ENCODE results near the gene ITIH1. TPM values are rescaled to one million over a fixed set of nuclear protein-coding genes. Genes with fewer than 3 reads are reported as not detected.
A peak's percentile ranks its signal among the peaks of the same experiment; 100 is the strongest.

Gene ITIH1
- total and polyA plus RNA-seq, 7 experiments from 2014 or later, result not detected

DNA sequence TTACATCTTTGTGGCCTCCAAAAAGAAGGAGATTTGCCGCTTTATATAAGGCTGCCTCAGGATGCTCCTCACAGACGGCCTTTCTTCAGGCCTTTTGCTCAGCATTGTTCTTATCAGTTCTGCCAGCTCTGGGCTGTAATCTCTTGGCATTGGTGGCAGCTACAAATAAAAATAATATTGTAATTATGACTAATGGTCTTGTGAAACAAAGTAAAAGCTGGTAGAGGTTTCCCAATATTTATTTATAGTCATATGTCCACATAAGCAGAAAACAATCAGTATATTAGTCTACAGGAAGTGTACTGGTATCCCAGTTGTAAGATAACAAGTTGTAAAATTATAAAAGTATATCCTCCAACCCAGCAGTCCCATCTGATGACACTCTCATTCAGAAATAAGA is 13.9 kb upstream of the ITIH1 start:
- CTCF ChIA-PET, result no interaction called here
- Histone ChIP-seq H3K27me3 (ENCODE audit: control insufficient read depth in 2 of 2, insufficient read depth in 2 of 2, low read length in 2 of 2) (no peaks in the 10 kb centered on the region), H3K9me3 (ENCODE audit: control insufficient read depth in 2 of 3, low read length in 3 of 3) (no peaks in the 10 kb centered on the region), H3K4me3 (ENCODE audit: low read length) (no peak overlapping the region), H3K4me1 (ENCODE audit: control insufficient read depth in 2 of 2, insufficient read depth in 2 of 2, low read length in 2 of 2) (no peaks in the 10 kb centered on the region), H3K36me3 (ENCODE audit: control insufficient read depth in 2 of 3, insufficient read depth in 3 of 3, low read length in 3 of 3) (peaks cover 0 to 43% (median 11%) of the 10 kb centered on the region in 3 experiments), H3K27ac (ENCODE audit: low read depth, low read length) (no peak overlapping the region)
- Mint-ChIP-seq H3K36me3 (peaks cover 4 to 43% (median 17%) of the 10 kb centered on the region in 5 donors), H3K9me3 (no peaks in the 10 kb centered on the region), H3K4me1 (peaks cover 0 to 9% (median 0%) of the 10 kb centered on the region in 7 donors), H3K27ac (no peak overlapping the region), H3K27me3 (no peaks in the 10 kb centered on the region), H3K4me3 (no peak overlapping the region)
- ATAC-seq (no peak), DNase-seq (no peak)
- intact Hi-C loops (cut with micrococcal nuclease), result no loop called here
- POLR2A ChIA-PET, result no interaction called here

DNA sequence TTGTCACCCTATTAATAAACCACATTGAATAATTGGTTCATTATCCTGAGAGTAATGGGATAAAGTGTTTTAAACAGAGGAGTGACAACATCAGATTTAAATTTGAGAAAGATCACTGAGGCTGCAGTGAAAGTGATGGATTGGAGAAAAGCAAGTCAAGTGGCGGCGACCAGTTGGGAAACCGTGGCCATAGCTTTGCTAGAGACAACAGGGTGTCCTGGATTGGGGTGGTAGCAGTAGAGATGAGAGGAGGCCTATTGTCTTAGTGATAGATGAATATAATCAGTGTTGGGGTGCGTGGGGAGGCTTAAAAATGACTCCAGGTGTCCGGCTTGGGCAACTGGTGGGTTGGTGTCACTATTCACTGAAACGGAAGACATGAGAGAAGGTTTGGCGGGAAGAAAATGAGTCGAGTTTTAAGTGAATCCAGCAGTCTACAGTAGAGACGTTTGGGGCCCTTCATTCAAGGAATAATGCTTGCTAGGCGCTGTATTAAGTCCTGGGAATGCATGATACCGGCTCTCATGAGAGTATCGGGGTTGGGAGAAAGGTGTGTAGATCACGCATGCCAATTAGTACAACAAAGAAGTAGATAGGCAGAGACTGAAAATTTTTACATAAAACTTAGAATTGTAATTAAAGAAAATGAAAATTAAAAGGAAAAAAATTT is 7.5 kb upstream of the ITIH1 start:
- H3K4me3 Mint-ChIP-seq, result peak overlapping the region; percentile 83 to 99 (median 95)
- peaks cover 5 to 16% of the 10 kb centered on the region in 2 donors for H3K4me1 ChIP-seq (ENCODE audit: control insufficient read depth in 2 of 2, insufficient read depth in 2 of 2, low read length in 2 of 2)
- DNase-seq (peak in 1 of 9 donors; percentile 1), ATAC-seq (no peak)
- peaks cover 0 to 12% (median 0%) of the 10 kb centered on the region in 5 donors for H3K27me3 Mint-ChIP-seq
- intact Hi-C loops (cut with micrococcal nuclease), result loop anchor here (1.0 to 10.0 kb wide), 8 partner anchors 64 to 577 kb away; partner anchors contain the start of genes SFMBT1 (in 2 of the 2), SPCS1 (in 2 of the 2), STIMATE (in 2 of the 2) and DCP1A (in 1 of the 2)
- H3K4me1 Mint-ChIP-seq, result peaks cover 12 to 34% (median 23%) of the 10 kb centered on the region in 7 donors
- H3K27ac Mint-ChIP-seq, result peak overlapping the region; percentile 33 to 89 (median 77)
- H3K9me3 Mint-ChIP-seq, result peaks cover 0 to 2% (median 0%) of the 10 kb centered on the region in 11 donors
- H3K4me3 ChIP-seq (ENCODE audit: low read length), result peak overlapping the region; percentile 83
- no peaks in the 10 kb centered on the region for H3K9me3 ChIP-seq (ENCODE audit: control insufficient read depth in 2 of 3, low read length in 3 of 3)
- H3K36me3 ChIP-seq (ENCODE audit: control insufficient read depth in 2 of 3, insufficient read depth in 3 of 3, low read length in 3 of 3), result peaks cover 0 to 13% (median 6%) of the 10 kb centered on the region in 3 experiments
- ChIA-PET POLR2A (interaction anchor here (0.6 to 3.1 kb wide), 5 partner anchors 16 to 493 kb away, joined by 3 to 12 read pairs (median 3); partner anchors contain the start of genes GLT8D1, SPCS1 and UQCC5), CTCF (no interaction called here)
- H3K36me3 Mint-ChIP-seq, result peaks cover 0 to 8% (median 5%) of the 10 kb centered on the region in 5 donors
- no peaks in the 10 kb centered on the region for H3K27me3 ChIP-seq (ENCODE audit: control insufficient read depth in 2 of 2, insufficient read depth in 2 of 2, low read length in 2 of 2)
- peak overlapping the region; percentile 72 for H3K27ac ChIP-seq (ENCODE audit: low read depth, low read length)

DNA sequence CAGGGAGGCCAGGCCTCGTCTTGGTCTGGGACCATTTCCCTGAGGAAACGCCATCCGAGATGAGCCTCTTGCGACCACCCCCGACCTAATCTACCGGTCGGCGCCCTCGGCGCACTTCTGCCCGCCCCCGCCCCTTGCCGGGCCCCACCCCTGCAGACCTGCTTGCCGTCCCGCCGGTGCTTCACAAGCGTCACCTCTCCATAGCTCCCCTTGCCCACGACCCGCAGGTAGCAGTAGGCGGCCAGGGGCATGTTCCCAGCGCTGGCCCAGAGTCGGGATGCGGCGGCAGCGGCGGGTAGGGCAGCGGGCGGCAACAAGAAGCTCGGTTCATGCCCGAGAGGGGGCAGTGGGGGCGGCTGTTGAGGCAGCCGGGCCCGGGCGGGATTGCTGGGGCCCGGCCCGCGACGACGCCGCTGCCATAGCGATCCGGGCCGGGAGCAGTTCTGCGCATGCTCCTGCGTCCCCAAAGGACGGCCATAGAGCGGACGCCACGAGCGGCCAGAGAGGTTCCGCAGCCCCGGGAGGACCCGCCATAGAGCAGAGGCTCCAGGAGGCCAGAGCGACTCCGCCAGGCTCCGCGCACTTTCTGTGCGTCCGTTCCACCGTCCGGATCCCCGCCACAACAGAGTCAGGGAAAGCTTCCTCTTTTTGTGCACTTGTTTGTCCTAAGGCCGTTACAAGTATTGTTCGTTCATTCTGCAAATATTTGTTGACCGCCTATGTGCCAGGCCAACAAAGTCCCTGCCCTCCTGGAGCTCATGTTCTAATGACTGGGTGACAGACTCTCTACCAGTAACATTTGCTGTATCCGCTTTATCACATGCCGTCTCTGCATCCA is 6.7 kb upstream of the ITIH1 start, which contains the start of gene NEK4:
TSS of gene NEK4 (minus strand) at position 445 of the 838 bp plus-strand sequence. CDS start at position 251, 194 bp downstream.
- Histone ChIP-seq H3K27me3 (ENCODE audit: control insufficient read depth in 2 of 2, insufficient read depth in 2 of 2, low read length in 2 of 2) (no peaks in the 10 kb centered on the region), H3K9me3 (ENCODE audit: control insufficient read depth in 2 of 3, low read length in 3 of 3) (no peaks in the 10 kb centered on the region), H3K4me1 (ENCODE audit: control insufficient read depth in 2 of 2, insufficient read depth in 2 of 2, low read length in 2 of 2) (peaks cover 5 to 16% of the 10 kb centered on the region in 2 donors), H3K36me3 (ENCODE audit: control insufficient read depth in 2 of 3, insufficient read depth in 3 of 3, low read length in 3 of 3) (peaks cover 0 to 8% (median 6%) of the 10 kb centered on the region in 3 experiments), H3K4me3 (ENCODE audit: low read length) (peak within 1 kb of the TSS; percentile 83), H3K27ac (ENCODE audit: low read depth, low read length) (peak within 1 kb of the TSS; percentile 72)
- ATAC-seq (peak; percentile 89), DNase-seq (peak; percentile 44 to 86 (median 65))
- peak within 1 kb of the TSS; percentile 83 to 99 (median 95) for H3K4me3 Mint-ChIP-seq
- H3K27me3 Mint-ChIP-seq, result peaks cover 0 to 12% (median 0%) of the 10 kb centered on the region in 5 donors
- intact Hi-C loops (cut with micrococcal nuclease), result loop anchor here (1.0 to 10.0 kb wide), 9 partner anchors 64 to 576 kb away; partner anchors contain the start of genes SFMBT1 (in 2 of the 2), SPCS1 (in 2 of the 2), STIMATE (in 2 of the 2) and DCP1A (in 1 of the 2)
- ChIA-PET POLR2A (interaction anchor here (0.6 to 3.1 kb wide), 7 partner anchors 17 to 493 kb away, joined by 3 to 12 read pairs (median 3); partner anchors contain the start of genes GLT8D1, GNL3, PBRM1 and SFMBT1), CTCF (no interaction called here)
- peaks cover 0 to 5% (median 0%) of the 10 kb centered on the region in 5 donors for H3K36me3 Mint-ChIP-seq
- peaks cover 0 to 2% (median 0%) of the 10 kb centered on the region in 11 donors for H3K9me3 Mint-ChIP-seq
- peak within 1 kb of the TSS; percentile 89 to 97 (median 93) for H3K27ac Mint-ChIP-seq
- H3K4me1 Mint-ChIP-seq, result peaks cover 12 to 34% (median 23%) of the 10 kb centered on the region in 7 donors

DNA sequence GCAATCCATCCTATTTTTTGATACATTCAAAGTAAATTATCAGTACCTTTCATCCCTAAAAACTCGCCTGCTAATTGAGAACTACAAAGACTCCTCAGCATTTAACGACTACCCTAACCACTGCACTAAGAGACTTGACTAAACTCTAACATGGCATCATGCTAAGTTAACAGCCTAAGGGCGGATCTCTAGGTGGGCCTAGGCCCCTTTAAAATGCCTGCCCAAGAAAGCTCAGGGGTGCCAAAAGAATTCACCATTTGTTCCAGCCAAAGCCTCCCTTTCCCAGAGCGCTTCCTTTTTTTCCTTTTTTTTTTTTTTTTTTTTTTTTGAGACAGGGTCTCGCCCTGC is 6.1 kb upstream of the ITIH1 start:
- Mint-ChIP-seq H3K9me3 (peaks cover 0 to 2% (median 0%) of the 10 kb centered on the region in 11 donors), H3K4me1 (peaks cover 12 to 34% (median 23%) of the 10 kb centered on the region in 7 donors), H3K27ac (peak overlapping the region; percentile 89 to 97 (median 93)), H3K4me3 (peak overlapping the region; percentile 83 to 99 (median 95)), H3K27me3 (peaks cover 0 to 12% (median 0%) of the 10 kb centered on the region in 5 donors), H3K36me3 (peaks cover 0 to 4% (median 0%) of the 10 kb centered on the region in 5 donors)
- Histone ChIP-seq H3K36me3 (ENCODE audit: control insufficient read depth in 2 of 3, insufficient read depth in 3 of 3, low read length in 3 of 3) (peaks cover 0 to 2% (median under 1%) of the 10 kb centered on the region in 3 experiments), H3K4me3 (ENCODE audit: low read length) (peak overlapping the region; percentile 83), H3K27ac (ENCODE audit: low read depth, low read length) (peak overlapping the region; percentile 72), H3K4me1 (ENCODE audit: control insufficient read depth in 2 of 2, insufficient read depth in 2 of 2, low read length in 2 of 2) (peaks cover 5 to 16% of the 10 kb centered on the region in 2 donors), H3K27me3 (ENCODE audit: control insufficient read depth in 2 of 2, insufficient read depth in 2 of 2, low read length in 2 of 2) (no peaks in the 10 kb centered on the region), H3K9me3 (ENCODE audit: control insufficient read depth in 2 of 3, low read length in 3 of 3) (no peaks in the 10 kb centered on the region)
- ChIA-PET CTCF (no interaction called here), POLR2A (interaction anchor here (1.1 to 3.1 kb wide), 5 partner anchors 17 to 275 kb away, joined by 3 to 12 read pairs (median 5); partner anchors contain the start of genes GLT8D1, GNL3, PBRM1 and SFMBT1)
- intact Hi-C loops (cut with micrococcal nuclease), result loop anchor here (1.0 to 10.0 kb wide), 4 partner anchors 86 to 575 kb away; partner anchors contain the start of genes DCP1A (in 1 of the 2), PBRM1 (in 1 of the 2), SFMBT1 (in 1 of the 2) and STIMATE (in 1 of the 2)
- no peak for ATAC-seq
- no peak for DNase-seq

DNA sequence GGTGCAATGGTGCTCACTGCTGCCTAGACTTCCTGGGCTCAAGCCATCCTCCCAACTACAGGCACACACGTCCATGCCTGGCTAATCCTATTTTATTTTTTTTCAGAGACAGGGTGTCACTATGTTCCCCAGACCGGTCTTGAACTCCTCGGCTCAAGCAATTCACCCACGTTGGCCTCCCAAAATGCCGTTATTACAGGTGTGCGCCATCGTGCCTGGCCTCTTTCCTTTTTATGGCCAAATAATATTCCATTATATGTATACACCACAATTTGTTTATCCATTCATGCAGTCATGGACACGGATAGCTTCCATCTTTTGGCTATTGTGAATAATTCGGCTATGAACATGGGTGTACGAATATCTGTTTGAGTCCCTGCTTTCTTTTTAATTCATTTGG is 5.7 kb upstream of the ITIH1 start:
- DNase-seq, result no peak
- Mint-ChIP-seq H3K9me3 (peaks cover 0 to 2% (median 0%) of the 10 kb centered on the region in 11 donors), H3K4me3 (peak overlapping the region; percentile 11 to 99 (median 94)), H3K27ac (peak overlapping the region; percentile 51 to 97 (median 93)), H3K4me1 (peaks cover 12 to 34% (median 23%) of the 10 kb centered on the region in 7 donors), H3K36me3 (peaks cover 0 to 4% (median 0%) of the 10 kb centered on the region in 5 donors), H3K27me3 (peaks cover 0 to 12% (median 0%) of the 10 kb centered on the region in 5 donors)
- no peaks in the 10 kb centered on the region for H3K9me3 ChIP-seq (ENCODE audit: control insufficient read depth in 2 of 3, low read length in 3 of 3)
- no peak overlapping the region for H3K4me3 ChIP-seq (ENCODE audit: low read length)
- POLR2A ChIA-PET, result interaction anchor here (1.1 to 3.1 kb wide), 4 partner anchors 66 to 274 kb away, joined by 3 to 12 read pairs (median 6); partner anchors contain the start of genes GLT8D1, GNL3, PBRM1 and SFMBT1
- H3K27ac ChIP-seq (ENCODE audit: low read depth, low read length), result peak overlapping the region; percentile 72
- H3K4me1 ChIP-seq (ENCODE audit: control insufficient read depth in 2 of 2, insufficient read depth in 2 of 2, low read length in 2 of 2), result peaks cover 5 to 16% of the 10 kb centered on the region in 2 donors
- CTCF ChIA-PET, result no interaction called here
- intact Hi-C loops (cut with micrococcal nuclease), result loop anchor here (1.0 to 10.0 kb wide), 4 partner anchors 86 to 575 kb away; partner anchors contain the start of genes DCP1A (in 1 of the 2), PBRM1 (in 1 of the 2), SFMBT1 (in 1 of the 2) and STIMATE (in 1 of the 2)
- H3K36me3 ChIP-seq (ENCODE audit: control insufficient read depth in 2 of 3, insufficient read depth in 3 of 3, low read length in 3 of 3), result no peaks in the 10 kb centered on the region
- H3K27me3 ChIP-seq (ENCODE audit: control insufficient read depth in 2 of 2, insufficient read depth in 2 of 2, low read length in 2 of 2), result no peaks in the 10 kb centered on the region
- no peak for ATAC-seq

All from naive thymus-derived CD4-positive, alpha-beta T cell (primary cell).